ENCODE data around the gene ERFL.
"Not testable (repeated sequence)": the region's sequence is repeated elsewhere in the genome, so short reads cannot be mapped to it uniquely, and the experiment has no call there.

The ERFL gene

GRCh38 chr19:41877916-41878905, 50.0 kb downstream of the ERFL start:
- no peak for DNase-seq (ENCODE audit: low read depth)

DNA sequence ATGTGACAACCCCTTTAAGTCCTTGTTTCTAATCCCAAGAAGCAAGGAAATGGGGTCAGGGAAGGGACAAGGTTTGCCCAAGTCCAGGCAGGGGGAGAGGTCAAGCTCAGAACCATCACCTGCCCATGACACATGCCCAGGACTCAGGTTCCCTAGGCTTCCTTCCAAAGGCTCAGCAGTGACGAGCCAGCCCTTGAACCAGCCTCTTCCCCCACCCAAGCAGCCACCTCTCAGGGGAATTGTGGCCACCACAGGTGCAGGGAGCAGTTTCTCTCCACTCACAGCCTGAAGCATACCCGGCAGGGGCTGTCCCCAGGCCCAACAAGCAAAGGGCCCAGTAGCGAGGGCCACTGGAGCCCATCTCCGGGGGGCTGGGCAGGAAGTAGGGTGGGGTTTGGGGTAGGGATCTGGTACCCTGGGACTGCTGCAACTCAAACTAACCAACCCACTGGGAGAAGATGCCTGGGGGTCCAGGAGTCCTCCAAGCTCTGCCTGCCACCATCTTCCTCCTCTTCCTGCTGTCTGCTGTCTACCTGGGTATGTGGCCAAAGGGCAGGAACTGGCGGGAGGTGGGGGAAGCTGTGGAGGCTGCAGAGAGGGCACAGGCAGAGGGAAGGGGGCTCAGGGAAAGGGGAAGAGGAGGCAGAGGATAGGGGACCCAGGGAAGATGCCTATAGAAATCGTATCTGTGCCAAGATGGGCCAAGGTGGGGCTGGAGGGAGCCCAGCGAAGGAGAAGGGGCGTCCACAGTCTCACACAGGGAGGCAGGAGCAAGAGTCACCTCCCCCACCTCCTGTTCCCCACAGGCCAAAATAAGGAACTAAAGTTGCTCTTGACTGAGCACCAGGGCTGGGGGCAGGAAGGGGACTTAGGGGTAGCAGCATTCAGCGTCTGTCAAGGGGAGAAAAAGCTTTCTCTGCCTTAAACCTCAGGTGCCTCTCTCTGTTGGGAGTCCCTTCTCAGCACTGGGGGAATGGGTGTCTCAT, 51.1 kb downstream of the ERFL start, which contains the start of gene CD79A:
Gene CD79A, plus strand, starts transcription at position 433 of the 986 bp plus-strand sequence. Its CDS starts 26 bp downstream, at position 459.
- DNase-seq (ENCODE audit: low read depth) = no peak

DNA sequence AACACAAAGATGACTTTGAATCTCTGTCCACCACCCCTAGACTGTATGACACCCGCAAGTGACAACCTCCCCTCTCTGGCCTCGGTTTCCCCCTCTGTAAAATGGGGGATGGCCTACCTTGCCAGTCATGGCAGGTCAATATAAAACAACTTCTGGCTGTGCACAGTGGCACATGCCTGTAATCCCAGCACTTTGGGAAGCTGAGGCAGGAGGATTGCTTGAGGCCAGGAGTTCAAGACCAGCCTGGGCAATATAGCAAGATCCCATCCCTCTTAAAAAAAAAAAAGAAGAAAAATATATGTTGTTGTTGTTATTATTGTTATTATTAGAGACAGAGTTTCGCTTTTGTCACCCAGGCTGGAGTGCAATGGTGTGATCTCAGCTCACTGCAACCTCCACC, 52.3 kb downstream of the ERFL start:
- not testable (repeated sequence) for DNase-seq (ENCODE audit: low read depth)

DNA sequence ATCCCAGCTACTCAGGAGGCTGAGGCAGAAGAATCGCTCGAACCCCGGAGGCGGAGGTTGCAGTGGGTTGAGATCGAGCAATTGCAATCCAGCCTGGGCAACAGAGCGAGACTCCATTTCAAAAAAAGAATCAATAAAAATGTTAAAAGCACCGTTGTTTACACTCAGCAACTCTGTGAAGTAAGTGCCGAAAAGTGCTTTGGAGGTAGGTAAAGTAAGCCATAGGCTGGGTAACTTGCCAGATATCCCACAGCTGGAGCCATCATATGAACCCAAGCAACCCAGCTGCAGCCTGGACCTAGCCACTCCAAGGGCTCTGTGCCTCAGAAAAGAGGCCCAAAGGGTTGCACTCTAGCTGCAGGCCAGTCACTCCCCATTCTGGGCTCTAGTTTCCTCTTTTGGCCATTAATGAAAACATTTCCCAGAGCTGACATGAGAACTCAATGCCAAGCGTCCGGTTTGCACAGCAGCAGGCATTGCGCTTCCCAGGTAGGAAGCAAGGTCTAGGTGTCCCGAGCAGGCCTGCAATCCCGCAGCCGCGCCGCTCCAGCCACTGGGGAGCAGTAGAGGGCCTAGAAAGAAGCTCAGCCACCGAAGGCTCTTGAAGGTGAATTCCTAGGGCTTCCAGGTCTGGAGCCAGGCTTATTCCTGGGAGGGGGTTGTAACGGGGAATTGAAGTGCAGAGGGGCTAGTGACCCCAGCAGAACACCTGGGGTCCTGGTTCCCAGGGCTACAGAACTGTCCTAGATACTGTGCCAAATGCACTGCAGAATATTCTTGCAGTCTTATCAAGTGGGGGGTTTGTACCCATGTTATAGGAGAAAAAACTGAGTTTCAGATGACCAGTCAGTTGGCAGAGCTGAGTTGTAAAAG, 55.2 kb downstream of the ERFL start:
- DNase-seq (ENCODE audit: low read depth) = no peak

DNA sequence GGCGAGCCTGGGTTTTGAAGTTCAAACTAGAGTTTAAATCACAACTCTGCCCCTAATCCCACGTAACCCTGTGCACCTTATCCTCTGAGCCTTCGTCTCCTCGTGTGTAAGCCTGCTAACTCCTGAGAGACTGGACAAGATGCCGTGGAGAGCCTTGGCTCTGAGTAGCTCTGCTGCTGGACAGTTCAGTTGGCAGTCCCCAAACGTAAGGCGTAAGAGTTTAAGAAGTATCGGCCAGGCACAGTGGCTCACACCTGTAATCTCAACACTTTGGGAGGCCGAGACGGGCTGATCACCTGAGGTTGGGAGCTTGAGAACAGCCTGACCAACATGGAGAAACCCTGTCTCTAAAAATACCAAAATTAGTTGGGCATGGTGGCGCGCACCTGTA, 55.9 kb downstream of the ERFL start:
- no peak for DNase-seq (ENCODE audit: low read depth)

DNA sequence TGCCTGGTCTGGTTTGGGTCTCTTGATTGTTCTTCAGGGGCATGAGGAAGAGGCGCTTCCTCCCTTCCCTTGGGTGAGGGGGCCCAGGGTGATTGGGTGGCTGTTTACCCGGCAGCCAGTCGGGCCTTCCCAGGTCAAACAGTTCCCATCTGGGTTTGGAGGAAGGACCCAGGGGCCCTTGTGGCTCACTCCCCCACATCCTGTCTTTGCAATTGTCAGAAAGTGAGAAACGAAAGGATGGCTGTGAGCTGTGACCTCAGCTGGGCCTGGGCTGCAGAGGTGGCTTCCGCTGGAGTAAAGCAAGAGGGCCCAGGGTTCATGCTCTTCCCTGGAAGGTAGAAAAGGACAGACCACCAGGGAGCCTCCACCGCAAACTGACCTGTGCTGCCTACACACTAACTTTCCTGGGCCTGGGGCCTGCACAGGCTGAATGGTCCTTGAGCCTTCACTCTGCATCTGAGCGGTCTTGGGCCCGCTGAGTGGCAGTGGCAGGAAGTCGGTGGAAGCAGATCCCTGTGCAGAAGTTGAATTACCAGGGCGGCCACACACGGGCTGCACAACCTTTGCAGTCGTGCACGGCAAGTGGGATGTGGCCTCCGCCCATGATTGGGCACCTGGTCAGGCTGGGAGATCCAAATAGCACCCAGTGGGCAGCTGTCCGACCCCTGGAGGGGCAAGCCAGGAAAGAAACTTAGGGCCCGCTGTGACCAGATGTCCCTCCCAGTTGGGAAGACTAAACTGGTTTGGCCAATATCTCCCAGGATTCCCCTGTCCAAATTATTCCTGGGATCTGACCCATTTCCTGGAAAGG, 56.5 kb downstream of the ERFL start:
- DNase-seq (ENCODE audit: low read depth) = peak; percentile 50

DNA sequence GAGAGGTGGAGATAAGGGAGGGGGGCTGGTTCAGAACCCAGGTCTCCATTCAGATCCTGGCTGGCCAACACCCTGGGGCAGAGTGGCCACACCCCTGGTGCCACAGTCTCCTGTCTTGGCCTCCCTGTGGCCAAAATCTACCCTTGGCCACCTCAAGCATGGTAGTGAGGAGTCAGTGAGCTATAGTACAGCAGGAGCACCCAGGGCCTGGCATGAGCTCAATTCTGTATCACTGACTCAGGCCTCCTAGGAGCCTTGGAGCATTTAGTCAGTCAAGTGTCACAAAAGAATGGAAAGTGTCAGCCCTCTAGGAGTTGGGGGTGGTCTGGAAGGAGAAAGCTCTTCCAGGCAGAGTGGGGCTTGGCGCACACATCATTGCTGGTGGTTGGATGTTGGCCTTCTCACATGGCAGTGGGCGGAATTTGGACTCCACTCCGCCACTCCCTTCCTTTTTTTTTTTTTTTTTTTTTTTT, 57.8 kb downstream of the ERFL start:
- DNase-seq (ENCODE audit: low read depth) = no peak

DNA sequence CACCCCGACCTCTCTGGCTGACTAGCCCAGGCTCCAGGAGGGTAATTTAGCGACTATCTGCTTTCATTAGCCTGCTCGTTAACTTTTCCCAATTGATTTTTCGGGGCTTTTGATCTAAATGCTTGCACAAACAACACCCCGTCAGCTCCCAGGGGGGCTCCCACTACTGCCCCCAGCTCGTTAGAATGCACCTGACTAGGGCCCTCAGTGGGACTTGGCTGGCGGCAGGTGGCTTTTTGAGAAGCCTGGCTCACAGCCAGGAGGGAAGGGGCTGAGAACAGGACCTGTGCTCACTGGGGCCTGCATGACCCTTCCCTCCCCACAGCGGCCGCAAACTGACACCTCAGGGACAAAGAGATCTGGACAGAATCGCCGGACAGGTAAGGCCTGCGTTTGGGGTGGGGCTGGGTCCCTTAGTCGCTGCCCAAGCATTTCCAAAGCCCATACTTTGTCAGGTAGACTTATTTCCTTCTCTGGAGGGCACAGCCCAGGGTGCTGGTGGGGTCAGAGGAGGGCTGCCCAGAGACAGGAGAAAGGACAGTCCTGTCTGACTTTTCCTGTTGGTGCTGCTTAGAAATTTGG, 58.8 kb downstream of the ERFL start:
- DNase-seq (ENCODE audit: low read depth) = no peak

DNA sequence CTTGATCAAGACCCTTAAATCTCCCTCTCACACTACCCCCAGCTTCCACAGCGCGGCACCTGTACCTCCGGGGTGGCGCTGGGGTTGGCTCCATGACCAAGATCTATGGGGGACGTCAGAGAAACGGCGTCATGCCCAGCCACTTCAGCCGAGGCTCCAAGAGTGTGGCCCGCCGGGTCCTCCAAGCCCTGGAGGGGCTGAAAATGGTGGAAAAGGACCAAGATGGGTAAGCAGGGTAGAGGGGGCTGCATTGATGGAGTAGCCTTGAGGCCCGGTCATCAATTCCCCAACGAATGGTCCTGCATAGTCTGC, 59.3 kb downstream of the ERFL start:
- DNase-seq (ENCODE audit: low read depth) = no peak

- DNase-seq (ENCODE audit: low read depth) = no peak
These were observed 59.9 kb downstream of the ERFL start for GRCh38 chr19:41868120-41868988.

DNA sequence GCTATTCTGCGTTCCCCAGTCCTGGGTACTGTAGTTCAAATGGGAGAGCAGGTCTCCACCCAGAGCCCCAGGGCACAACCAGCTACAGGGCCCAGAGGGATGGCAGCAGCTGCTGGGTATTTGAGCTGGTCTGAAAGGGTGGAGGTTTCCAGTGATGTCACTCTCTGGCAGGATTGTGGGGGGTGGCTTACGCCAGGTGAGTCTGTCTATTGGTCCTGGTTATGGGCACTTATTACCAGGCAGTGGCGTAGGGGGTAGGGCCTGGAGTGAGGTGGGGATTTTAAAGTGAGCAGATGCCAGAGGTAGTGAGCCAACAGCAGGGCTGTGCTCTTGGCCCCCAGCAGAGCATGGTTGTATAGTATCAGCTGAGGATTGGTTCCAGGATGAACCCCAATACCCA, 62.0 kb downstream of the ERFL start:
- no peak for DNase-seq (ENCODE audit: low read depth)

DNA sequence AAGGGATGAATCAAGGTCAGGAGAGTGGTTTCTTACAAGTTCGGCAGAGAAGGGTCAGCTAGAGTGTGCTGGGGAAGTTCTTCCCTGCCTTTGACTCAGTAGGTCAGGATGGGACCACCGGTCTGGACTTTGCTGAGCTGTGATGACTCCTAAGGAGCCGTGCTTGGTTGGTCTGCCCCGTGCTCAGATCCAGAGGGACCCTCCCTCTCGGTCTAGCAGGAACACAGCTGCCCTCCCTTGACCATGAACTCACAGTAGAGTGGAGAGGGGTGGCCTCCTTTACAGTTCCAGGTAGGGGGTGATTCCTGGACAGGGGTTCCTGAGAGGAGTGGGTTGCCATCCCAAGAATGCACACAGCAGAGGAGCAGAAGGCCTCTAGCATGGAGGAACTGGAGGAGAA, 63.9 kb downstream of the ERFL start:
- no peak for DNase-seq (ENCODE audit: low read depth)

DNA sequence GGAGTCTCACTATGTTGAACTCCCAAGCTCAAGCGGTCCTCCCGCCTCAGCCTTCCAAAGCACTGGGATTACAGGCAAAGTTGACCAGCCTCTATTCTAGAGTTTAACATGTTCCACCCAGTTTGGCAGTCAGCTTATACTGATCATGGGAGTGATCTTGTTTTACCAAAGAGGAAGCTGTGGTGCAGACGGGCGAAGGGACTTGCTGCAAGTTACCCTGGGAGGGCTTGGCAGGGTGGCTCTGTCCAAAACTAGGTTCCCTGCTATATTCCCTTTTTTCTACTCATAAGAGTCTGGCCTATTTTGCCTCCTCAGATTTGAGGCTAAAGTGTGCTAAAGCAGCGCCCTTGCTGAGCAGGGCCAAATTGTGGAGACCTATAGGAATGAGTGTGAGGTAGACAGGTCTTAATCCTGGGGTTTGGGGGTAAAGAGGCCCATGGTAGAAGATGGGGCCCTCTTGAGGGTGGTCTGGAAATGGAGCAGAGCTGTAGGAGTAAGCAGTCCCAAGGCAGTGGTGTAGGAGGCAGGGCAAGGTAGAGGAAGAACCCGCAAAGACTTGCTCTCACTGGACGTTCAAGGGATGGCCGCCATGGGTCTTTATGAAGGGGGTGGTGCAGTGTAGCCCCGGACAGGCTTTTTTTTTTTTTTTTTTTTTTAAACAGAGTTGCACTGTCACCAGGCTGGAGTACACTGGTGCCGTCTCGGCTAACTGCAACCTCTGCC, 64.9 kb downstream of the ERFL start:
- no peak for DNase-seq (ENCODE audit: low read depth)

- no peak for DNase-seq (ENCODE audit: low read depth)
These were observed 65.7 kb downstream of the ERFL start for GRCh38 chr19:41862445-41862986.

GRCh38 chr19:41861846-41862245, 66.4 kb downstream of the ERFL start:
- DNase-seq (ENCODE audit: low read depth) = no peak

- no peak for DNase-seq (ENCODE audit: low read depth)
These were observed 67.0 kb downstream of the ERFL start for GRCh38 chr19:41861116-41861768.

DNA sequence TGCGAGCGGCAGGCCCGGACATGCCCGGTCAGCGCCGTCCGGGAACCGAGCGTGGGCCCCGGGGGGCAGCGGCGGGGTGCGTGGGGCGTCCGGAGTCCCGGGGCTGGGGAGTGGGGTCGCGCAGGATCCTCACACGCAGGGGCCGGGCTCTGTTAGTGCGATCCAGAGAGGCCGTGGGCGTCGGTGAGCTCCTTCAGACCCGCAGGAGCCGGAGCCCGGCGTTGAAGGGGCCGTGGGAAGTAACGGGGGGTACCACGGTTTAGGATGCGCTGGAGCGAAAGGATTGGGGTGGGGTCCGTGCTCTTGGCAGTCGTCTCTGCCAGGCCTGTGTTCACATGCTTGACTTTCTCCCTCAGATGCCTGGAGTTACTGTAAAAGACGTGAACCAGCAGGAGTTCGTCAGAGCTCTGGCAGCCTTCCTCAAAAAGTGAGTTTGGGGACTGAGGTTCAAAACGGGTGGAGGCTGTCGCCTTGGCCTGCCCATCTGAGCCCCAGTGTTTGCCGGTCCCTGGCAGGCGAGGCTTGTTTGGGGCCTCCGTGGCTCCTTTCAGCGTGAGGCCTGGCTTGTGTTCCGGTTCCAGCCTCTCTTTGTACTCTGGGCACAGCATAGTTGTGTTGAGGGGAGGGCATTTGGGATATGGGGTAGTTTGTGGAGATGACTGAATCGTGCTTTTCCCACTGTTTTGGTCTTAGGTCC, 67.7 kb downstream of the ERFL start:
- DNase-seq (ENCODE audit: low read depth) = no peak

All from T-helper 22 cell (primary cell).